ENCODE measurements around the gene SIGLEC6. TPM values are rescaled to one million over a fixed set of nuclear protein-coding genes. Genes with fewer than 3 reads are reported as not detected.

The SIGLEC6 gene
- total RNA-seq, 1 experiment from 2014 or later = not detected

DNA sequence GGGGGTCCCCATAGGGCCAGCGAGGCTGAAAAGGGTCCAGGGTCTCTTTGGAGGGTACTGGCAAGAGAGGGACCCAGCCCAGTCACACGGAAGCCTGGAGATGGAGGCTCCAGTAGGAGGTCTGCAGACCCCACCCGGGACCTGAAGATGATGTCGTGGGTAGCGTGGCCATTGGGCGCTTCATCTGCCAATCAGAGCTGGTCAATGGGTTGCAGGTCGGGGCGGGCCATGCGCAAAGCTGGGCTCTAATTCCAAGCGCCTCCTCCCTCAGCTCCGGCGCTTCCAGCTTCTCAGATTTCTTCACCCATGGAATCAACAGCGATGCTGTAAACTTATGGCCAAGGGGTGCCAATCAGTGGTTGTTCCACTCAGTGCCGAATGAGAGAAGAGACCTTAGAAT, 40.8 kb downstream of the SIGLEC6 start:
- Histone ChIP-seq H3K4me3 (replicated peaks in 1 of 2; ENCODE audit: low read depth in 1 of 2, low read length in 2 of 2) (no peak overlapping the region), H3K9ac (ENCODE audit: low read length) (no peak overlapping the region), H3K36me3 (ENCODE audit: control insufficient read depth in 1 of 2, insufficient read depth in 2 of 2, low read length in 2 of 2) (no peaks in the 10 kb centered on the region), H2AFZ (ENCODE audit: low read depth, low read length, poor library complexity, severe bottlenecking) (no peak overlapping the region), H3K27ac (ENCODE audit: low read depth, low read length) (no peak overlapping the region), H3K4me1 (ENCODE audit: control insufficient read depth in 1 of 2, insufficient read depth in 2 of 2, low read length in 2 of 2) (no peaks in the 10 kb centered on the region; a peak in 1 of 4 replicates), H3K9me3 (ENCODE audit: control insufficient read depth in 1 of 2, insufficient read depth in 1 of 2, low read depth in 1 of 2, low read length in 2 of 2) (no peaks in the 10 kb centered on the region), H3K4me2 (ENCODE audit: low read length) (no peak overlapping the region), H3K9me2 (ENCODE audit: insufficient read depth) (no peaks in the 10 kb centered on the region), H3K79me2 (ENCODE audit: insufficient read depth, low read length) (no peaks in the 10 kb centered on the region), H3K27me3 (ENCODE audit: insufficient read depth, low read length) (peaks cover 9% of the 10 kb centered on the region; the same call in 1 of the 2 replicates), H4K20me1 (ENCODE audit: insufficient read depth) (no peaks in the 10 kb centered on the region)
- ChIA-PET CTCF (no interaction called here), POLR2A (no interaction called here), RAD21 (ENCODE audit: low non-redundant PET in 1 of 2, low total read pairs in 2 of 2, uncharacterized antibody in 2 of 2, unreplicated experiment in 2 of 2) (no interaction called here)
- intact Hi-C loops (cut with micrococcal nuclease) = no loop called here
- TF ChIP-seq CEBPB (IDR thresholded peaks at IDR 0.05; ENCODE audit: low read depth) (no peak), ZNF274 (IDR thresholded peaks at IDR 0.05; ENCODE audit: low read depth, low read length) (no peak), EZH2 (IDR thresholded peaks at IDR 0.05) (no peak), JUND (IDR thresholded peaks at IDR 0.05) (no peak), SRF (IDR thresholded peaks at IDR 0.05; ENCODE audit: low read depth) (no peak), SIN3A (IDR thresholded peaks at IDR 0.05; ENCODE audit: low read depth) (no peak), TCF7L2 (IDR thresholded peaks at IDR 0.05; ENCODE audit: borderline replicate concordance, extremely low read depth, insufficient read depth, insufficient read length) (no peak), FOSL1 (IDR thresholded peaks at IDR 0.05; ENCODE audit: low read depth) (no peak), YY1 (IDR thresholded peaks at IDR 0.05; ENCODE audit: extremely low read depth, insufficient replicate concordance, low read depth, low read length) (no peak), MAX (IDR thresholded peaks at IDR 0.05) (no peak), REST (IDR thresholded peaks at IDR 0.05; ENCODE audit: low read depth) (no peak), ZFX (IDR thresholded peaks at IDR 0.05) (no peak)
- TF ChIP-seq, protein P1, sequence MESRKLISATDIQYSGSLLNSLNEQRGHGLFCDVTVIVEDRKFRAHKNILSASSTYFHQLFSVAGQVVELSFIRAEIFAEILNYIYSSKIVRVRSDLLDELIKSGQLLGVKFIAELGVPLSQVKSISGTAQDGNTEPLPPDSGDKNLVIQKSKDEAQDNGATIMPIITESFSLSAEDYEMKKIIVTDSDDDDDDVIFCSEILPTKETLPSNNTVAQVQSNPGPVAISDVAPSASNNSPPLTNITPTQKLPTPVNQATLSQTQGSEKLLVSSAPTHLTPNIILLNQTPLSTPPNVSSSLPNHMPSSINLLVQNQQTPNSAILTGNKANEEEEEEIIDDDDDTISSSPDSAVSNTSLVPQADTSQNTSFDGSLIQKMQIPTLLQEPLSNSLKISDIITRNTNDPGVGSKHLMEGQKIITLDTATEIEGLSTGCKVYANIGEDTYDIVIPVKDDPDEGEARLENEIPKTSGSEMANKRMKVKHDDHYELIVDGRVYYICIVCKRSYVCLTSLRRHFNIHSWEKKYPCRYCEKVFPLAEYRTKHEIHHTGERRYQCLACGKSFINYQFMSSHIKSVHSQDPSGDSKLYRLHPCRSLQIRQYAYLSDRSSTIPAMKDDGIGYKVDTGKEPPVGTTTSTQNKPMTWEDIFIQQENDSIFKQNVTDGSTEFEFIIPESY (IDR thresholded peaks at IDR 0.05; ENCODE audit: extremely low read depth, insufficient replicate concordance, low read length) = no peak
- no peak for DNase-seq (ENCODE audit: low read depth, low spot score)
- ATAC-seq = no peak
- no TSS peak for BruUV-seq (replicated peaks)

Data from HCT116 (cell line).